ENCODE results near the gene MKNK2. TPM values are rescaled to one million over a fixed set of nuclear protein-coding genes. Genes with fewer than 3 reads are reported as not detected.

MKNK2 gene
- total RNA-seq, 1 experiment from 2014 or later: 271 TPM

- RAD21 ChIA-PET (ENCODE audit: low non-redundant PET in 1 of 2, low total read pairs in 2 of 2, uncharacterized antibody in 2 of 2, unreplicated experiment in 2 of 2): no interaction called here
- CTCF ChIA-PET: interaction anchor here (0.5 kb wide), 1 partner anchor 75 kb away, joined by 3 read pairs; no protein-coding TSS in a partner anchor
Observed at GRCh38 chr19:2016041-2016807, 34.8 kb downstream of the MKNK2 start.

DNA sequence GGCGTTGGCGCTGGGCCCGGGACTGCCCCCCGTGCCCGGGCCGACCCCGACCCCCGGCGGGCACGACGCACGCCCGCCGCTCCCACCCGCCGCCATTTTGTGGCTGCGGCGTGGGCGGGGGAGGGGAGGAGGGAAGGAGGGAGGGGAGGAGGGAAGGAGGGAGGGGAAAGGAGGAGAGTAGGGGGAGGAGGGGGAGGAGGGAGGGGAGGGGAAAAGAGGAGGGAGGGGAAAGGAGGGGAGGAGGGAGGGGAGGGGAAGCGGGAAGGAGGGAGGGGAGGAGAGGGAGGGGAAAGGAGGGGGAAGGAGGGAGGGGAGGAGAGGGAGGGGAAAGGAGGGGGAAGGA, 35.5 kb downstream of the MKNK2 start, which contains the start of gene BTBD2:
Gene BTBD2, minus strand, starts transcription at position 107 of the 343 bp plus-strand sequence. Its CDS starts 11 bp downstream, at position 96.
- peak within 1 kb of the TSS; percentile 77 to 79 for H3K4me3 ChIP-seq (replicated peaks in 1 of 2; ENCODE audit: low read depth in 1 of 2, low read length in 2 of 2)
- H3K4me2 ChIP-seq (ENCODE audit: low read length): peak within 1 kb of the TSS; percentile 82
- H3K9me3 ChIP-seq (ENCODE audit: control insufficient read depth in 1 of 2, insufficient read depth in 1 of 2, low read depth in 1 of 2, low read length in 2 of 2): no peaks in the 10 kb centered on the region
- no peaks in the 10 kb centered on the region for H3K9me2 ChIP-seq (ENCODE audit: insufficient read depth)
- H3K4me1 ChIP-seq (ENCODE audit: control insufficient read depth in 1 of 2, insufficient read depth in 2 of 2, low read length in 2 of 2): peaks cover 6 to 22% of the 10 kb centered on the region in 2 experiments; a peak in 3 of 4 replicates
- ATAC-seq: peak; percentile 44
- ChIA-PET POLR2A (no interaction called here), RAD21 (ENCODE audit: low non-redundant PET in 1 of 2, low total read pairs in 2 of 2, uncharacterized antibody in 2 of 2, unreplicated experiment in 2 of 2) (no interaction called here), CTCF (interaction anchor here (0.5 kb wide), 1 partner anchor 76 kb away, joined by 3 read pairs; no protein-coding TSS in a partner anchor)
- no peaks in the 10 kb centered on the region for H3K27me3 ChIP-seq (ENCODE audit: insufficient read depth, low read length)
- no peaks in the 10 kb centered on the region for H4K20me1 ChIP-seq (ENCODE audit: insufficient read depth)
- intact Hi-C loops (cut with micrococcal nuclease): loop anchor here (5.0 kb wide), 1 partner anchor 137 kb away; the partner anchor contains the start of gene AP3D1
- no peaks in the 10 kb centered on the region for H3K36me3 ChIP-seq (ENCODE audit: control insufficient read depth in 1 of 2, insufficient read depth in 2 of 2, low read length in 2 of 2)
- H3K79me2 ChIP-seq (ENCODE audit: insufficient read depth, low read length): peaks cover 38% of the 10 kb centered on the region
- H3K27ac ChIP-seq (ENCODE audit: low read depth, low read length): peak within 1 kb of the TSS; percentile 80
- BruUV-seq (replicated peaks): no TSS peak
- peak; percentile 95 for TF ChIP-seq YY1 (IDR thresholded peaks at IDR 0.05; ENCODE audit: extremely low read depth, insufficient replicate concordance, low read depth, low read length)
- TF ChIP-seq EGR1 (IDR thresholded peaks at IDR 0.05; ENCODE audit: low read depth): peak; percentile 78; the same call in 1 of the 2 replicates
- no peak for TF ChIP-seq ZBTB33 (IDR thresholded peaks at IDR 0.05; ENCODE audit: extremely low read depth, insufficient replicate concordance, low read length)
- peak; percentile 58 for TF ChIP-seq POLR2AphosphoS5 (IDR thresholded peaks at IDR 0.05; ENCODE audit: low read depth, low read length)
- H2AFZ ChIP-seq (ENCODE audit: low read depth, low read length, poor library complexity, severe bottlenecking): no peak within 1 kb of the TSS
- peak; percentile 86 for DNase-seq (ENCODE audit: low read depth, low spot score)
- peak within 1 kb of the TSS; percentile 82 for H3K9ac ChIP-seq (ENCODE audit: low read length)

More at GRCh38 chr19:2016041-2016807, 34.8 kb downstream of the MKNK2 start:
- POLR2A ChIA-PET: interaction anchor here (0.6 kb wide), 1 partner anchor 251 kb away, joined by 3 read pairs; no protein-coding TSS in a partner anchor
- Histone ChIP-seq H3K27me3 (ENCODE audit: insufficient read depth, low read length) (no peaks in the 10 kb centered on the region), H3K4me1 (ENCODE audit: control insufficient read depth in 1 of 2, insufficient read depth in 2 of 2, low read length in 2 of 2) (peaks cover 7 to 22% of the 10 kb centered on the region in 2 experiments; a peak in 3 of 4 replicates), H4K20me1 (ENCODE audit: insufficient read depth) (no peaks in the 10 kb centered on the region), H3K4me2 (ENCODE audit: low read length) (peak overlapping the region; percentile 55), H3K27ac (ENCODE audit: low read depth, low read length) (peak overlapping the region; percentile 64), H3K4me3 (replicated peaks in 1 of 2; ENCODE audit: low read depth in 1 of 2, low read length in 2 of 2) (peak overlapping the region; percentile 34 to 37; a peak in 3 of 4 replicates), H3K36me3 (ENCODE audit: control insufficient read depth in 1 of 2, insufficient read depth in 2 of 2, low read length in 2 of 2) (no peaks in the 10 kb centered on the region), H3K79me2 (ENCODE audit: insufficient read depth, low read length) (peaks cover 33% of the 10 kb centered on the region), H2AFZ (ENCODE audit: low read depth, low read length, poor library complexity, severe bottlenecking) (no peak overlapping the region), H3K9ac (ENCODE audit: low read length) (no peak overlapping the region), H3K9me3 (ENCODE audit: control insufficient read depth in 1 of 2, insufficient read depth in 1 of 2, low read depth in 1 of 2, low read length in 2 of 2) (no peaks in the 10 kb centered on the region), H3K9me2 (ENCODE audit: insufficient read depth) (no peaks in the 10 kb centered on the region)
- peak; percentile 79 for ATAC-seq
- TF ChIP-seq EGR1 (IDR thresholded peaks at IDR 0.05; ENCODE audit: low read depth): no peak
- TF ChIP-seq ELF1 (IDR thresholded peaks at IDR 0.05; ENCODE audit: borderline replicate concordance, low read depth): no peak
- TF ChIP-seq EZH2phosphoT487 (IDR thresholded peaks at IDR 0.05; ENCODE audit: borderline replicate concordance): no peak
- no peak for TF ChIP-seq CBX3 (IDR thresholded peaks at IDR 0.05; ENCODE audit: low read depth)
- no peak for TF ChIP-seq SIN3A (IDR thresholded peaks at IDR 0.05; ENCODE audit: low read depth)
- TF ChIP-seq CEBPB (IDR thresholded peaks at IDR 0.05; ENCODE audit: low read depth): no peak
- TF ChIP-seq FOSL1 (IDR thresholded peaks at IDR 0.05; ENCODE audit: low read depth): no peak
- BruUV-seq (replicated peaks): no TSS peak
- DNase-seq (ENCODE audit: low read depth, low spot score): peak; percentile 73
- intact Hi-C loops (cut with micrococcal nuclease): loop anchor here (5.0 kb wide), 1 partner anchor 136 kb away; the partner anchor contains the start of gene AP3D1
